Tibial nerve (tissue), 4 donors: ENCODE measurements around the gene MBD5.

ENCODE experiments used
- EP300 ChIP-seq, 2 donors: sonication (generic); formaldehyde crosslinking; IDR thresholded peaks; one replicate each; pipeline ENCODE4 v1.6.1; 2017; ENCODE audit warnings: antibody characterized with exemption in 2 of 2, mild to moderate bottlenecking in 1 of 2
- POLR2A ChIP-seq, 2 donors: fragments of 450-650 bp; IDR thresholded peaks; one replicate each; pipeline ENCODE4 v1.6.1; 2017; ENCODE audit warnings: antibody characterized with exemption in 2 of 2, mild to moderate bottlenecking in 2 of 2, moderate library complexity in 2 of 2
- TF ChIP-seq, protein P1 (sequence below), 5 experiments: fragments of 200-600 bp in 3 of 5; fragments of 450-650 bp in 2 of 5; sonication (generic) in 3 of 5; IDR thresholded peaks; one replicate each; pipeline ENCODE4 v1.5.1; 2016 to 2019; ENCODE audit warnings: antibody characterized with exemption in 5 of 5, mild to moderate bottlenecking in 3 of 5, moderate library complexity in 2 of 5

DNA sequence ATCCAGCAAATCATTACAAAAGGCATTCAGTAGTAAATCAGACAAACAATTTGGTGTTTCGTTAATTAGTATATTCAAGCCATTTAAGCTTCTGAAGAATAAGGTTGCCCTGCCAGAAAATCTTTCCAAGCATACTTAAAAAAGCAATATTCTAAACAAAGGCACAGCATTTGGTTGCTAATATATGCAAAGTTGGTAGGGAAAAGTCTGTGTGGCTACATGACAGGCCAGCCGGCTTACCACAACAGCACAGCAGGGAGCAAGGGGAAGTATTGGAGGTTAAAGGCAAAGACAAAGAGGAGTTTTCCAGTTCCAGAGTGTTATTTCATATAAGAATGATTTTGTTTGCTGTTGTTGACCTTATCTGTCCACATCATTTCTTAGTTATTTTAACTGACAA, 282.3 kb downstream of the MBD5 start:
- TF ChIP-seq, protein P1, sequence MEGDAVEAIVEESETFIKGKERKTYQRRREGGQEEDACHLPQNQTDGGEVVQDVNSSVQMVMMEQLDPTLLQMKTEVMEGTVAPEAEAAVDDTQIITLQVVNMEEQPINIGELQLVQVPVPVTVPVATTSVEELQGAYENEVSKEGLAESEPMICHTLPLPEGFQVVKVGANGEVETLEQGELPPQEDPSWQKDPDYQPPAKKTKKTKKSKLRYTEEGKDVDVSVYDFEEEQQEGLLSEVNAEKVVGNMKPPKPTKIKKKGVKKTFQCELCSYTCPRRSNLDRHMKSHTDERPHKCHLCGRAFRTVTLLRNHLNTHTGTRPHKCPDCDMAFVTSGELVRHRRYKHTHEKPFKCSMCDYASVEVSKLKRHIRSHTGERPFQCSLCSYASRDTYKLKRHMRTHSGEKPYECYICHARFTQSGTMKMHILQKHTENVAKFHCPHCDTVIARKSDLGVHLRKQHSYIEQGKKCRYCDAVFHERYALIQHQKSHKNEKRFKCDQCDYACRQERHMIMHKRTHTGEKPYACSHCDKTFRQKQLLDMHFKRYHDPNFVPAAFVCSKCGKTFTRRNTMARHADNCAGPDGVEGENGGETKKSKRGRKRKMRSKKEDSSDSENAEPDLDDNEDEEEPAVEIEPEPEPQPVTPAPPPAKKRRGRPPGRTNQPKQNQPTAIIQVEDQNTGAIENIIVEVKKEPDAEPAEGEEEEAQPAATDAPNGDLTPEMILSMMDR (IDR thresholded peaks at IDR 0.05): no peak
- TF ChIP-seq POLR2A (IDR thresholded peaks at IDR 0.05) (no peak), EP300 (IDR thresholded peaks at IDR 0.05) (no peak)
